Mesenchymal stem cell (in vitro differentiated cells and primary cell): ENCODE data around the gene TUBAL3.
A peak's percentile ranks its signal among the peaks of the same experiment; 100 is the strongest.
"Not testable (repeated sequence)": the region's sequence is repeated elsewhere in the genome, so short reads cannot be mapped to it uniquely, and the experiment has no call there.

ENCODE experiments used
- DNase-seq: peaks from one replicate; pipeline ENCODE4 v3.0.0-alpha.2; 2013
- H2AFZ ChIP-seq: one replicate; pipeline ENCODE4 v1.6.1; 2013; ENCODE audit warnings: low read depth, mild to moderate bottlenecking, control low read depth, inconsistent platforms, low read length, moderate library complexity
- H2AK5ac ChIP-seq: 2 replicates; pipeline ENCODE4 v1.6.1; 2013; ENCODE audit warnings: low read length, moderate library complexity, mild to moderate bottlenecking, inconsistent platforms; ENCODE audit not compliant: severe bottlenecking
- H2BK120ac ChIP-seq: one replicate; pipeline ENCODE4 v1.6.1; 2013; ENCODE audit warnings: low read depth, mild to moderate bottlenecking, inconsistent platforms, low read length, moderate library complexity
- H2BK12ac ChIP-seq, 2 experiments: one replicate each; pipeline ENCODE4 v1.6.1; 2013; ENCODE audit warnings: inconsistent platforms in 2 of 2, low read length in 2 of 2, mild to moderate bottlenecking in 2 of 2, moderate library complexity in 2 of 2, control low read depth in 1 of 2
- H2BK15ac ChIP-seq: one replicate; pipeline ENCODE4 v1.6.1; 2013; ENCODE audit warnings: mild to moderate bottlenecking, low read depth, inconsistent platforms; ENCODE audit not compliant: poor library complexity, severe bottlenecking
- H2BK5ac ChIP-seq: 2 replicates; pipeline ENCODE4 v1.6.1; 2013; ENCODE audit warnings: low read depth, mild to moderate bottlenecking, low read length, control low read depth, inconsistent platforms; ENCODE audit not compliant: poor library complexity, severe bottlenecking
- H3K14ac ChIP-seq, 2 experiments: one replicate each; pipeline ENCODE4 v1.6.1; 2013; ENCODE audit warnings: inconsistent platforms in 2 of 2, low read length in 2 of 2, control low read depth in 1 of 2, mild to moderate bottlenecking in 1 of 2, moderate library complexity in 1 of 2
- H3K18ac ChIP-seq, 2 experiments: one replicate each; pipeline ENCODE4 v1.6.1; 2013; ENCODE audit warnings: inconsistent platforms in 2 of 2, low read length in 2 of 2, control low read depth in 1 of 2, low read depth in 1 of 2, mild to moderate bottlenecking in 1 of 2
- H3K23ac ChIP-seq, 2 experiments: one replicate each; pipeline ENCODE4 v1.6.1; 2013; ENCODE audit warnings: inconsistent platforms in 2 of 2, low read length in 2 of 2, mild to moderate bottlenecking in 2 of 2, moderate library complexity in 2 of 2, control low read depth in 1 of 2
- H3K27ac ChIP-seq: 2 replicates; pipeline ENCODE4 v1.5.1; 2013; ENCODE audit warnings: mild to moderate bottlenecking, moderate library complexity, low read length, control low read depth, inconsistent platforms; ENCODE audit not compliant: poor library complexity, severe bottlenecking
- H3K27me3 ChIP-seq, 2 experiments: 2 replicates each; pipeline versions ENCODE4 v1.6.1 to v1.7.0; 2013; ENCODE audit warnings: low read length in 2 of 2, mild to moderate bottlenecking in 2 of 2, moderate library complexity in 2 of 2, control low read depth in 1 of 2, inconsistent platforms in 1 of 2; ENCODE audit not compliant: control insufficient read depth in 1 of 2, insufficient read depth in 1 of 2
- H3K36me3 ChIP-seq, 2 experiments: 2 replicates each; pipeline versions ENCODE4 v1.6.1 to v1.7.0; 2013; ENCODE audit warnings: low read length in 2 of 2, control low read depth in 1 of 2, inconsistent platforms in 1 of 2, low read depth in 1 of 2, mild to moderate bottlenecking in 1 of 2; ENCODE audit not compliant: insufficient read depth in 2 of 2, control insufficient read depth in 1 of 2
- H3K4ac ChIP-seq, 2 experiments: one replicate each; pipeline ENCODE4 v1.6.1; 2013; ENCODE audit warnings: inconsistent platforms in 2 of 2, low read length in 2 of 2, mild to moderate bottlenecking in 2 of 2, moderate library complexity in 2 of 2, control low read depth in 1 of 2, low read depth in 1 of 2
- H3K4me1 ChIP-seq: 2 replicates; pipeline ENCODE4 v1.6.1; 2013; ENCODE audit warnings: low read depth, low read length, control low read depth; ENCODE audit not compliant: control insufficient read depth, insufficient read depth
- H3K4me2 ChIP-seq: 2 replicates; pipeline ENCODE4 v1.6.1; 2013; ENCODE audit warnings: low read length, mild to moderate bottlenecking, inconsistent platforms; ENCODE audit not compliant: poor library complexity, severe bottlenecking
- H3K4me3 ChIP-seq, 2 experiments: 2 replicates each; pipeline versions ENCODE4 v1.5.1 to v1.7.0; 2013; ENCODE audit warnings: low read length in 2 of 2, mild to moderate bottlenecking in 2 of 2, control low read depth in 1 of 2, low read depth in 1 of 2; ENCODE audit not compliant: insufficient read depth in 1 of 2
- H3K79me1 ChIP-seq: replicated peaks from 2 replicates; pipeline ENCODE4 v1.6.1; 2013; ENCODE audit warnings: mild to moderate bottlenecking, control low read depth, low read length, inconsistent platforms; ENCODE audit not compliant: poor library complexity, severe bottlenecking
- H3K9ac ChIP-seq: 2 replicates; pipeline ENCODE4 v1.7.0; 2013; ENCODE audit warnings: mild to moderate bottlenecking, low read length, moderate library complexity
- H3K9me3 ChIP-seq: 2 replicates; pipeline ENCODE4 v1.7.0; 2013; ENCODE audit warnings: mild to moderate bottlenecking, low read length; ENCODE audit not compliant: control insufficient read depth
- H4K8ac ChIP-seq: one replicate; pipeline ENCODE4 v1.6.1; 2013; ENCODE audit warnings: inconsistent platforms, mild to moderate bottlenecking, low read length, moderate library complexity
- H4K91ac ChIP-seq: one replicate; pipeline ENCODE4 v1.6.1; 2013; ENCODE audit warnings: mild to moderate bottlenecking, low read length, inconsistent platforms
- WGBS: methylation state at CpG from one replicate; pipeline ENCODE4 v1.1.7; 2013; ENCODE audit warnings: mixed read lengths; 5-methylcytosine and 5-hydroxymethylcytosine counted together

The TUBAL3 gene

GRCh38 chr10:5410787-5411186 is 6.2 kb upstream of the TUBAL3 start:
- H3K23ac ChIP-seq, H3K27ac ChIP-seq, H3K27me3 ChIP-seq, H3K9me3 ChIP-seq, H4K8ac ChIP-seq, H2BK120ac ChIP-seq, H4K91ac ChIP-seq, H3K4ac ChIP-seq, DNase-seq, H3K14ac ChIP-seq, H2BK5ac ChIP-seq, H3K18ac ChIP-seq, H2BK15ac ChIP-seq, H3K79me1 ChIP-seq, H3K4me1 ChIP-seq, H2AFZ ChIP-seq, H3K4me2 ChIP-seq, H2AK5ac ChIP-seq, H2BK12ac ChIP-seq, H3K9ac ChIP-seq, H3K4me3 ChIP-seq, H3K36me3 ChIP-seq: not testable (repeated sequence)

- Histone ChIP-seq H3K9me3 (no peaks in the 10 kb centered on the region), H2BK120ac (no peak overlapping the region), H2BK5ac (no peak overlapping the region), H2AFZ (no peak overlapping the region), H3K9ac (no peak overlapping the region), H3K4me1 (no peaks in the 10 kb centered on the region), H3K23ac (no peak overlapping the region), H3K4me3 (no peak overlapping the region), H3K4me2 (no peak overlapping the region), H2BK12ac (no peak overlapping the region), H2AK5ac (no peak overlapping the region), H4K91ac (no peak overlapping the region), H3K79me1 (no peaks in the 10 kb centered on the region), H3K27ac (no peak overlapping the region), H3K18ac (no peak overlapping the region), H3K27me3 (peaks cover 6 to 9% of the 10 kb centered on the region in 2 experiments), H3K36me3 (no peaks in the 10 kb centered on the region), H4K8ac (no peak overlapping the region), H2BK15ac (no peak overlapping the region), H3K4ac (no peak overlapping the region), H3K14ac (no peak overlapping the region)
- WGBS: 38% methylated on average over 1 of the region's 1 CpG
- no peak for DNase-seq
These were observed 2.3 kb upstream of the TUBAL3 start for GRCh38 chr10:5406918-5407317.

- Histone ChIP-seq H3K14ac (peak overlapping the region in 1 of 2 experiments; percentile 76), H4K91ac (no peak overlapping the region), H2AK5ac (no peak overlapping the region), H3K36me3 (no peaks in the 10 kb centered on the region), H2AFZ (no peak overlapping the region), H3K18ac (no peak overlapping the region), H3K4me1 (no peaks in the 10 kb centered on the region), H3K9ac (no peak overlapping the region), H3K4me2 (no peak overlapping the region), H2BK12ac (no peak overlapping the region), H3K23ac (no peak overlapping the region), H3K9me3 (no peaks in the 10 kb centered on the region), H4K8ac (no peak overlapping the region), H3K4me3 (no peak overlapping the region), H2BK5ac (no peak overlapping the region), H3K79me1 (no peaks in the 10 kb centered on the region), H2BK15ac (no peak overlapping the region), H3K27me3 (peaks cover 0 to 9% of the 10 kb centered on the region in 2 experiments), H3K27ac (no peak overlapping the region), H2BK120ac (no peak overlapping the region), H3K4ac (no peak overlapping the region)
- 82% methylated on average over 3 of the region's 3 CpGs for WGBS
- DNase-seq: no peak
These were observed 1.8 kb downstream of the TUBAL3 start for GRCh38 chr10:5402798-5403197.

- Histone ChIP-seq H3K79me1 (no peaks in the 10 kb centered on the region), H2BK12ac (no peak overlapping the region), H2AK5ac (no peak overlapping the region), H4K8ac (no peak overlapping the region), H2BK5ac (no peak overlapping the region), H3K36me3 (no peaks in the 10 kb centered on the region), H3K9me3 (no peaks in the 10 kb centered on the region), H3K4me2 (no peak overlapping the region), H2BK120ac (no peak overlapping the region), H3K23ac (no peak overlapping the region), H3K18ac (no peak overlapping the region), H3K9ac (no peak overlapping the region), H3K27ac (no peak overlapping the region), H3K4me1 (no peaks in the 10 kb centered on the region), H3K14ac (no peak overlapping the region), H3K4ac (no peak overlapping the region), H4K91ac (no peak overlapping the region), H3K4me3 (no peak overlapping the region), H3K27me3 (peaks cover 5 to 9% of the 10 kb centered on the region in 2 experiments), H2BK15ac (no peak overlapping the region), H2AFZ (no peak overlapping the region)
- DNase-seq: no peak
- WGBS: 93% methylated on average over 7 of the region's 9 CpGs
These were observed 4.0 kb downstream of the TUBAL3 start for GRCh38 chr10:5400468-5401240.
